ENCODE data around the gene RRP1.

The RRP1 gene

DNA sequence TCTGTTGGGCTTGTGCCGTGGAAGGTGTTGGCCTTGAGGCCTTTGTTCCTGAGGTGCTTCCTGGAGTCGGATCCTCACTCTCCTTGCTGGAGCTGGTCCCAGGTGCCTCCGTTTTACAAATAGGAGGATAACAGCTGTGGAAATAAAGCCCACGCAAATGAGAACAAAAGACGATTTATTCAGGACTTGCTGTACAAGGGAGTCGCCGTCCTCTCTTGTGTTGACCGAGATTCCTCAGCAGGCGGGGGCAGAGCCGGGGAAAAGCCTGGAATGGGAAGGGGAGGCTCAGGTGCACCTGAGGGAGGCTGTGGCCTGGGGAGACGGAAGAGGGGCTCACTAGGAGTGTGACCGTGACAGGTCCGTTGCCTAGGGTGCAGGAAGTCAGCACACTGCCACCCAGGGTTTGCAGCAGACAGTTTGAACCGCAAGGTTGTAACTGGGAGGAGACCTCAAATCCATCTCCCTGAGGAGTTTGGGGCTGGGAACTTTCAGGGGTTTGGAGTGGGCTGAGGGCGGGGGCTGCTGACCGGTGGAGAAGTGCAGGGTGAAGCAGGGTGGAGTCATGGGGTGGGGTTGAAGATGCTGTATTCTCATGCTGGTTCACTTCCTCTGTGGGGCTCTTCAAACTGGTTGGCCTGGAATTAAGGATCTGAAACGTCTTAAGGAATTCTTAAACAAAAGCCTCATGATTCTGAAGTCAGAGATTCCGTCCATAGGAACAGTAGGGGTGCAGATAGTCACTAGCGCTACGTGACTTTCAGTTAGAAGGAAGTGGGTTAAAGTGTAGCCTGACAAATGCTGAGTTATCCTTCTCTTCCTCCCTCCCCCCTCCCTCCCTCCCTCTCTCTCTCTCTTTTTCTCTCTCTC is 10.7 kb upstream of the RRP1 start:
- DNase-seq: no peak

GRCh38 chr21:43779660-43780059 is 9.7 kb upstream of the RRP1 start:
- DNase-seq: no peak

GRCh38 chr21:43781846-43782245 is 7.5 kb upstream of the RRP1 start:
- DNase-seq: no peak

DNA sequence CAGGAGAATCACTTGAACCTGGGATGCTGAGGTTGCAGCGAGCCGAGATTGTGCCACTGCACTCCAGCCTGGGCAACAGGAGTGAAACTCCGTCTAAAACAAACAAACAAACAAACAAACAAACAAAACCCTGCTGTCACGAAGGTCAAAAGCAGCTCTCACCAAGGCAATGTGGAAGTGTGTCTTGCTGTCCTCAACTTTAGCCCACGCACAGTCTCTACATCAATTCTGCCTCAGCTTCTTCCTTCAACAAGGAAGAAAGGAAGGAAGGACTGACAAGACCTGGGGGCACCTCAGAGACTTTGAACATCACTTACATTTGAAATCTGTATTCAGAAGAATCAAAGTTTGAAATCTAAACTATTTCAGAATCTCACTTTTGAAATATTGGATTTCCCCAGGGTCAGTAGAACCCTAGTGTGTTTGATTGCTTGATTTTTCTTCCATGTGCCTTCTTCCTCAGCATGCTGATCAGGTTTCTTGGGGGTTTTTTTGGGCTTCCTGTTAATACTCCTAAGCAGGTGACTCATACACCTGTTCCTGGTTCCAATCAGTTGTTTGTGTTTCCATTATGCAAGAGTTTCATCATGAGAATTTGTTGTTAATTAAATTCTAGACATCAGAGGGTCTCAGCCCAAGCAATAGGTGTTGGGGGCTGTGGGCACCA is 6.8 kb upstream of the RRP1 start:
- no peak for DNase-seq

DNA sequence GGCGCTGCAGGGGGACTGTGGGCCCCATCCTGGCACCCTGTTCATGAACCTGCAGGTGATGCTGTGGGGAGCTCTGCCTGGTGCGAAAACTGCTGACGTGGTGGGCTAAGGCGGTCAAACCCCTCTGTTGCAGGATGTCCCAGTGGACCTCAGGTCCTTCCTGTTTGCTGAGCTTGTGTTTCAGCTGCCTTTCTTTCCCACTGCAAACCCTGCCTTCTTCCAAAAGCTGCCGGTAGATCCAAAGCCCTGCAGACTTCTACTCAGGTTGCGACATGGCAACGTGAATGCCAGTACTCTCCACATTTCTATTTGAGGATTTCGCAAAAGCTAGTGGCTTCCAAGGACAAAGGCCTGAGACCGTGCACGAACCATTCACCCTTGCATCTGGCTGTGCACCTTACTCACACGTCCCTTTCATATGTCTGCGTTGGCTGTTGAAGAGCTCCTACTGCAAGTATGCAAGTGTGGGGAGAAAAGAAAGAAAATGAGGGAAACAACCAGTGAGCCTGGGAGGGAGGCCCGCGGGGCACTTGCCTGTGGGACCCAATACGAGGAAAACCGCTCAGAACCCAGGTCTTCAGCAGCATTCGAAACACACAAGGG is 6.2 kb upstream of the RRP1 start:
- no peak for DNase-seq

- DNase-seq: no peak
These were observed 4.2 kb upstream of the RRP1 start for GRCh38 chr21:43785134-43785533.

- DNase-seq: no peak
These were observed 3.0 kb upstream of the RRP1 start for GRCh38 chr21:43786300-43786806.

DNA sequence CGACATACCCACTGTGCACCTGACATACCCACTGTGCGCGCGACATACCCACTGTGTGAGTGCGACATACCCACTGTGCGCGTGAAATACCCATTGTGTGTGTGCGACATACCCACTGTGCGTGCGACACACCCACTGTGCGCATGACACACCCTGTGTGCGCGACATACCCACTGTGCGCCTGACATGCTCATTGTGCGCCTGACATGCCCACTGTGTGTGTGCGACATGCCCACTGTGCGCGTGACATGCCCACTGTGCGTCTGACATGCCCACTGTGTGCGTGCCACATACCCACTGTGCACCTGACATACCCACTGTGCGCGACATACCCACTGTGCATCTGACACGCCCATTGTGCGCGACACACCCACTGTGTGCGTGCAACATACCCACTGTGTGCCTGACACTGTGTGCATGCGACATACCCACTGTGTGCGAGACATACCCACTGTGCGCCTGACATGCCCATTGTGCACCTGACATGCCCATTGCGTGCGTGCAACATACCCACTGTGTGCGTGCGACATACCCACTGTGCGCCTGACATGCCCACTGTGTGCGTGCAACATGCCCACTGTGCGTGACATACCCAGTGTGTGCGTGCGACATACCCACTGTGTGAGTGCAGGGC is 2.5 kb upstream of the RRP1 start:
- DNase-seq: no peak

DNA sequence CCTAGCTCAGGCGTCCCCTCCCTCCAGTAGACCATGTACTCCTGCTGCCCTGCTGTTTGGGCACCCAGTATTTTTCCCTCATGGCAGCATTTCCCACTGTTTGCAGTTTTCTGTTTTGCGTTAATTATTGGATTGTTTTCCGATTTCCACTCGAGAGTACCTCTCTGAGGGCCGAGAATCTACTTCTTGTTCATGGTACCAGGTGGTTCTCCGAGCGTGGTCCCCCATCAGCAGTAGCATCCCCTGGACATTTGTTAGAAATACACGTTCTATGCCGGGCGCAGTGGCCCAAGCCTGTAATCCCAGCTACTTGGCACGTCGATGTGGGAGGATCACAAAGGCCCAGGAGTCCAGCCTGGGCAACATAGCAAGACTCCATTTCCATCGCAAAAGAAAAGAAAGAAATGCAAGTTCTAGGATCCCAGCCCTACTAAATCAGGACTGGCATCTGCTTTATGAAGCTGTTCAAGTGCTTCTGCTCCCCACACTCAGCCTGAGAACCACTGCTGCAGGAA is 690 bp downstream of the RRP1 start:
- no peak for DNase-seq

DNA sequence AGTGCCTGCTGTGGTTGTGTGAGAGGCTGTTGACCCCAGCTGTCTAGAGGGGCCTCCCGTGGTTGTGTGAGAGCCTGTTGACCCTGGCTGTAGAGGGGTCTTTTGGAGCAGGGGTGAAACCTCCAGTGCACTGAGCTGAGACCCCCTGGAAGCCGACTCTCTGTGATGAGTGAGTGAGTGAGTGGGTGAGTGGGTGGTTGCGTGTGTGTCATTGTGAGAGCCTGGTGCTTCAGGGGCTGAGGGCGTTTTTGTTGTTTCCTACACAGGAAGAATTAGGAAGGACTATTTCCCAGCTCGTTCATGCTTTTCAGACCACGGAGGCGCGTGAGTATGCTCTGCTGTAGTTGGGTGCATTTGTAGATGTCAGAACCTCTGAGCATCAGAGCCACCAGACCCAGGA is 3.0 kb downstream of the RRP1 start:
- DNase-seq: no peak

DNA sequence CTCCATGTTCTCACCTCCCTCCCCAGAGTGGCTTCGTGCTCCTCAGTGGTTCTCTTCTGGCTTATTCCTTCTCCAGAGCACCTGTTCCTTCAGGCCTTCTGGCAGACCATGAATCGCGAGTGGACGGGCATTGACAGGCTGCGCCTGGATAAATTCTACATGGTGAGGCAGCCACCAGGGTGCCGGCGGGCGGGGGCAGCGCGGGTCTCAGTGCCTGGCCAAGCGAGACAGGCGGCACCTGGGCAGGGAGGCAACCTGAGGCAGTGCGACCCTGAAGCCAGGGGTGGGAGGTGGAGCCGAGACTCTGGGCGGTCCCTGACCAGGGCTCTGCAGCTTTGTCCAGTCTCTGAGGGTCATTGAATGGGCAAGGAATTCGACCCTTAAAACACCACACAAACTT is 3.9 kb downstream of the RRP1 start:
- no peak for DNase-seq

GRCh38 chr21:43794311-43794710 is 4.9 kb downstream of the RRP1 start:
- no peak for DNase-seq

- no peak for DNase-seq
These were observed 5.5 kb downstream of the RRP1 start for GRCh38 chr21:43794857-43795256.

DNA sequence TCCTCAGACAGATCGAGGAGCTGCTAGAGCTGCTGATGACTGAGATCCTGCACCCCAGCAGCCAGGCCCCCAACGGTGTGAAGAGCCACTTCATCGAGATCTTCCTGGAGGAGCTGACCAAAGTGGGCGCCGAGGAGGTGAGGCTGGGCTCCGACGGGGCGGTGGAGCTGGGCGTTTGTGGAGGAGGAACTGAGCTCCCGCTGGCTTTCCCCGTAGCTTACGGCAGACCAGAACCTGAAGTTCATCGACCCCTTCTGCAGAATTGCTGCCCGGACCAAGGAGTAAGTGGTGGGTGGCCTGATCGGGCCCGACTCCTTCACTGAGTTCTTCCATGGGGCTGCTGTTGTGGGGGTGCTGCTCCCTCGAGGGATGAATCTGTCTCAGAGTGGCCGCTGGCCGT is 8.0 kb downstream of the RRP1 start:
- DNase-seq: no peak

DNA sequence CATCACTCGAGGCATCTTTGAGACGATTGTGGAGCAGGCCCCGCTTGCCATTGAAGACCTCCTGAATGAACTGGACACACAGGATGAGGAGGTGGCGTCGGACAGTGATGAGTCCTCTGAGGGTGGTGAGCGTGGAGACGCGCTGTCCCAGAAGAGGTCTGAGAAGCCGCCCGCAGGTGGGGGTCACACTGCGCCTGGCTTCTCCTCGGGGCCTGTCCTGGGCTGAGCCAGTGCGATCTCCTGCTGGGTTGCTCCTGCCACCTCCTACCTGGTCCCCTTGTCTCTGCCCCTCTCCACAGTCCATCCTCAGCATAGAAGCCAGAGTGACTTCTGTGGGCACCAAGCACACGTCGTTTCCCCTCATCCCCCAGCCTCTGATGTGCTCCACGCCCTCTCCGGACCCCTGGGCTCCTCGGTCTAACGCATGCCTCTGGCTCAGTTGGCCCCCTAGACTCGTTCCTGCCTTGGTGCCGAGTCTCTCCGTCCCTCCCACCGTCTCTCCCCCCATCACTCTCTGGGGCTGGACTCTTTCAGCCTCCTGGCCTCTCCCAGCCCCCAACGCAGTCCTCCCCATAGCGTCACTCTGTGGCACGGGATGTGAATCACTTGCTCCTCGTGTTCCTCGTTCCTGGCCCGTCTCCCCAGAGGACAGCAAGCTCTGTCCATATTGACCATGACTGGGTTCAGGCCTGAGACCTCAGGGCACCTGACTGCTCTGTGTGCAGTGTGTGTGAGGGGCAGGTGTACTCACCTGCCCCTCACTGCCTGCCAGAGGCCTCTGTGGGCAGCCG is 8.7 kb downstream of the RRP1 start:
- no peak for DNase-seq

GRCh38 chr21:43799301-43799840 is 10.0 kb downstream of the RRP1 start:
- no peak for DNase-seq

DNA sequence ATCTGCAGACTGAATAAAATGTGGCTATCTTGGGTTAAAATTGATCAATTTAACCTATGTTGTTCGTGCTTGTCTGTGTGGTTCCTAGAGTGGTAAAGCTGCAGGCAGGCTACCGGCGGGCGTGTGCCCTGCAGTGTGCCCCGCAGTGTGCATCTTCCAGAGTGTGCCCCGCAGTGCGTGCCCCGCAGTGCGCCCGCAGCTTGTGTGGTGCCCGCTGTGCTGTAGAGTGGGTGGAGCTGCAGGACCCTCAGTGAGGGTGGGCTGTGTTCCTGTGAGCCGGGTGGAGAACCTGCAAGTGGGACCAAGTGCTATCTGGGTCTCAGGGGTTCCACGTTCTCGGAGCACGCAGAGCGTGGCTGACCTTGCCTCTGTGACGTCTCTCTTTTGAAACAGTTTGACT is 10.7 kb downstream of the RRP1 start:
- no peak for DNase-seq

DNA sequence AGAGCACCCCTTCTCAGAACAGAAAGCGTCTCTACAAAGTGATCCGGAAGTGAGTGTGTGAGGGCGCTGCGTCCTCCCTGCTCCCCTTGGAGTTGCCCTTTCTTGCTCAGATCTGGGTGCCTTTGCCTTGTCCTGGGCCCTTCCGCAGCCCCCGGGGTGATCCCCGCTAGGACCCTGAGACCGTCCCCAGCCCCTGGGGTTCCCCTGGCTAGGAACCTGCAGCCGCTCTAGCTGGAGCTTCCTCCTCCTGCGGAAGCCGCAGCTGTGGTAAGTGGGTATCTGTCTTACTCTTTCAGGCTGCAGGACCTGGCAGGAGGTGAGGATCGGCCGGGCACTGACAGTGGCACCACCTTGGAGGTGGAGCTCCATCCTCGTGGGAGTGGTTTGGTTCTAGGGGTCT is 11.2 kb downstream of the RRP1 start:
- no peak for DNase-seq

- DNase-seq: no peak
These were observed 11.8 kb downstream of the RRP1 start for GRCh38 chr21:43801006-43801783.

DNA sequence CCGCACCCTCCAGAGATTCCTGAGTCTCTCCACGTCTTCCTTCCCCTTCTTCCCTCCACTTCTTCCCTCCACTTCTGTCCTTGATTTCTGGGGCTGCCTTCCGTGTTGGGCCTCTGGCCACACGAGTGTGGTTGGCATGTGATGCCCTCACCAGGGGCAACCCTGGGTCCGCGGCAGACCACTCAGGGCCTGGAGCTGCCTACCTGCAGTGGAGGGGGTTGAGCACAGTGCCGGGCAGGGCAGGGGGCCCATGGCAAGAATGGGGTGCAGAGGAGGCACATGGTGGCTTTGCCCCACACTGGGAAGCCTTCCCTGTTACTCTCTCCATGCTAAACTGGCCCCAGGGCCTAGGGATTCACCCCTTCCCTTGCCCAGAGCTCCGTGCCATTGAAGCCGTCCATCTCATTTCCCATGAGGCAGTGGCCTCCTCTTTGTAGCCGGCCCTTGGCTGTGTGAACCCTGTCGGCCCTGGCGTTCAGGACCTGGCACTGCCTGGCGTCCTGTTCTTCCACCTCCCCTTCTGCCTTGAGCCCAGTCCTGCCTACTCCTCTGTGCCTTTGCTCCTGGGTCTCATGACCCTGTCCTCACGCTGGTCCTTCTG is 13.4 kb downstream of the RRP1 start:
- no peak for DNase-seq
